Measurements from ENCODE around the gene MAP7D2. TPM values are rescaled to one million over a fixed set of nuclear protein-coding genes. Genes with fewer than 3 reads are reported as not detected.

The MAP7D2 gene
- polyA plus RNA-seq, 3 donors = 0.45 TPM; not detected in 2

DNA sequence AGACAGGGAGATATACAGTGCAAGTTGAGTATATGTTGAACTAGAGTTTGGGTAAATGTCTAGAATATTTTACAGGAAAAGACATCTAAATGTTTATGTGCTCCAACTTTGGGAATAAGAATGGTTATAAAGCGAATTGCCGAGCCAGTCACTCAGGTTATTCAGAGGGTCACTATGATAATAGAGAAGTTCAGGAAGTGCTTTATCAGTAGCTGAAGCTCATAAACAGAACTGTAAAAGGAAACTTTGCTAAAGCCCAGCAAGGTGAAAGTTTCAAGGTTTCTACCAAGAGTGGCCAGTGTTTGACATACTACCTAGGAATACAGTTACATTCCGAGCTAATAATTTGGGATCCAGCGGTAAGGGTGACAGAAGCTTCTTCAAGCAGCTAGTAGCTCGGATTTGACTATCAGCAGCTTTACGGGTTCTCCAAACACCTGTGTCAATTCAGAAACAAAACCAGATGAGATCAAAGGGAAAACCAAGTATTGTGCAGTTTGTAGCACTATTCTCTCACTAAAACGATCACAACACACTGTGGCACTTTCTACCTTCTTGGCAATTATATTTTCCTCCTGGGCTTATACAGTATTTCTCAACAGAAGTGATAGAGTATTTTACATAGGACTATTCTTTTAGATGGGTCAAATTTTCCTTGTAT is 108.6 kb downstream of the MAP7D2 start:
- Histone ChIP-seq H3K4me1 (ENCODE audit: control insufficient read depth in 1 of 2, insufficient read depth in 2 of 2, low read length in 2 of 2) (no peaks in the 10 kb centered on the region), H4K20me1 (ENCODE audit: insufficient read depth, low read length) (no peaks in the 10 kb centered on the region), H3K79me2 (ENCODE audit: insufficient read depth, low read length) (no peaks in the 10 kb centered on the region), H3K4me2 (replicated peaks; ENCODE audit: extremely low read depth, low read length, poor library complexity, severe bottlenecking) (no peak overlapping the region), H3K9me3 (replicated peaks in 1 of 2; ENCODE audit: control insufficient read depth in 1 of 2, insufficient read depth in 1 of 2, low read length in 2 of 2) (no peaks in the 10 kb centered on the region), H3K4me3 (replicated peaks in 1 of 3; ENCODE audit: low read depth in 2 of 3, low read length in 3 of 3) (no peak overlapping the region), H3K27ac (ENCODE audit: low read depth in 1 of 2, low read length in 2 of 2) (no peak overlapping the region), H3K27me3 (ENCODE audit: control insufficient read depth in 2 of 2, insufficient read depth in 2 of 2, low read length in 2 of 2) (peaks cover 0 to 2% of the 10 kb centered on the region in 2 donors), H3K9ac (ENCODE audit: insufficient read depth, low read length, poor library complexity, severe bottlenecking) (no peak overlapping the region), H2AFZ (ENCODE audit: insufficient read depth, low read depth, low read length, poor library complexity, severe bottlenecking) (no peak overlapping the region), H3K36me3 (replicated peaks in 1 of 2; ENCODE audit: control insufficient read depth in 1 of 2, insufficient read depth in 2 of 2, low read length in 2 of 2) (no peaks in the 10 kb centered on the region)
- intact Hi-C loops (cut with micrococcal nuclease) = no loop called here
- TF ChIP-seq, protein P1, sequence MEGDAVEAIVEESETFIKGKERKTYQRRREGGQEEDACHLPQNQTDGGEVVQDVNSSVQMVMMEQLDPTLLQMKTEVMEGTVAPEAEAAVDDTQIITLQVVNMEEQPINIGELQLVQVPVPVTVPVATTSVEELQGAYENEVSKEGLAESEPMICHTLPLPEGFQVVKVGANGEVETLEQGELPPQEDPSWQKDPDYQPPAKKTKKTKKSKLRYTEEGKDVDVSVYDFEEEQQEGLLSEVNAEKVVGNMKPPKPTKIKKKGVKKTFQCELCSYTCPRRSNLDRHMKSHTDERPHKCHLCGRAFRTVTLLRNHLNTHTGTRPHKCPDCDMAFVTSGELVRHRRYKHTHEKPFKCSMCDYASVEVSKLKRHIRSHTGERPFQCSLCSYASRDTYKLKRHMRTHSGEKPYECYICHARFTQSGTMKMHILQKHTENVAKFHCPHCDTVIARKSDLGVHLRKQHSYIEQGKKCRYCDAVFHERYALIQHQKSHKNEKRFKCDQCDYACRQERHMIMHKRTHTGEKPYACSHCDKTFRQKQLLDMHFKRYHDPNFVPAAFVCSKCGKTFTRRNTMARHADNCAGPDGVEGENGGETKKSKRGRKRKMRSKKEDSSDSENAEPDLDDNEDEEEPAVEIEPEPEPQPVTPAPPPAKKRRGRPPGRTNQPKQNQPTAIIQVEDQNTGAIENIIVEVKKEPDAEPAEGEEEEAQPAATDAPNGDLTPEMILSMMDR (IDR thresholded peaks at IDR 0.05) = no peak
- Mint-ChIP-seq H3K27me3 (ENCODE audit: low read depth in 3 of 3) (peaks cover 1 to 7% (median 2%) of the 10 kb centered on the region in 3 donors), H3K9me3 (peaks cover 0 to under 1% (median 0%) of the 10 kb centered on the region in 7 donors), H3K27ac (no peak overlapping the region), H3K4me3 (no peak overlapping the region), H3K4me1 (peaks cover 2% of the 10 kb centered on the region), H3K36me3 (no peaks in the 10 kb centered on the region)
- WGBS (ENCODE audit: insufficient coverage) = 100% methylated on average over 1 of the region's 7 CpGs
- no peak for DNase-seq

- no peak overlapping the region for H3K27ac ChIP-seq (ENCODE audit: low read depth in 1 of 2, low read length in 2 of 2)
- peaks cover 2% of the 10 kb centered on the region for H3K4me1 Mint-ChIP-seq
- peaks cover 0 to 4% (median 0%) of the 10 kb centered on the region in 7 donors for H3K9me3 Mint-ChIP-seq
- H3K4me1 ChIP-seq (ENCODE audit: control insufficient read depth in 1 of 2, insufficient read depth in 2 of 2, low read length in 2 of 2) = no peaks in the 10 kb centered on the region
- H3K27ac Mint-ChIP-seq = no peak overlapping the region
- H3K9ac ChIP-seq (ENCODE audit: insufficient read depth, low read length, poor library complexity, severe bottlenecking) = no peak overlapping the region
- 86% methylated on average over 1 of the region's 2 CpGs for WGBS (ENCODE audit: insufficient coverage)
- peaks cover 1 to 7% (median 2%) of the 10 kb centered on the region in 3 donors for H3K27me3 Mint-ChIP-seq (ENCODE audit: low read depth in 3 of 3)
- no peaks in the 10 kb centered on the region for H3K36me3 ChIP-seq (replicated peaks in 1 of 2; ENCODE audit: control insufficient read depth in 1 of 2, insufficient read depth in 2 of 2, low read length in 2 of 2)
- H3K9me3 ChIP-seq (replicated peaks in 1 of 2; ENCODE audit: control insufficient read depth in 1 of 2, insufficient read depth in 1 of 2, low read length in 2 of 2) = no peaks in the 10 kb centered on the region
- H4K20me1 ChIP-seq (ENCODE audit: insufficient read depth, low read length) = no peaks in the 10 kb centered on the region
- H3K4me3 Mint-ChIP-seq = no peak overlapping the region
- no peak for DNase-seq
- H3K79me2 ChIP-seq (ENCODE audit: insufficient read depth, low read length) = no peaks in the 10 kb centered on the region
- H3K27me3 ChIP-seq (ENCODE audit: control insufficient read depth in 2 of 2, insufficient read depth in 2 of 2, low read length in 2 of 2) = peaks cover 0 to 2% of the 10 kb centered on the region in 2 donors
- intact Hi-C loops (cut with micrococcal nuclease) = no loop called here
- no peak overlapping the region for H2AFZ ChIP-seq (ENCODE audit: insufficient read depth, low read depth, low read length, poor library complexity, severe bottlenecking)
- TF ChIP-seq, protein P1 (IDR thresholded peaks at IDR 0.05) = no peak
- no peak overlapping the region for H3K4me2 ChIP-seq (replicated peaks; ENCODE audit: extremely low read depth, low read length, poor library complexity, severe bottlenecking)
- H3K4me3 ChIP-seq (replicated peaks in 1 of 3; ENCODE audit: low read depth in 2 of 3, low read length in 3 of 3) = no peak overlapping the region
- no peaks in the 10 kb centered on the region for H3K36me3 Mint-ChIP-seq
These were observed 110.8 kb downstream of the MAP7D2 start for GRCh38 chrX:20005883-20006282.
